GM19463 (cell line): ENCODE data around the gene RNF145.
"Not testable (repeated sequence)": the region's sequence is repeated elsewhere in the genome, so short reads cannot be mapped to it uniquely, and the experiment has no call there.

Source experiments
- ATAC-seq: cut with Tn5 transposase; IDR thresholded peaks from one replicate; pipeline ENCODE4 v1.9.1; 2021; ENCODE audit warnings: mild to moderate bottlenecking, moderate library complexity; ENCODE audit not compliant: unreplicated experiment

The RNF145 gene

DNA sequence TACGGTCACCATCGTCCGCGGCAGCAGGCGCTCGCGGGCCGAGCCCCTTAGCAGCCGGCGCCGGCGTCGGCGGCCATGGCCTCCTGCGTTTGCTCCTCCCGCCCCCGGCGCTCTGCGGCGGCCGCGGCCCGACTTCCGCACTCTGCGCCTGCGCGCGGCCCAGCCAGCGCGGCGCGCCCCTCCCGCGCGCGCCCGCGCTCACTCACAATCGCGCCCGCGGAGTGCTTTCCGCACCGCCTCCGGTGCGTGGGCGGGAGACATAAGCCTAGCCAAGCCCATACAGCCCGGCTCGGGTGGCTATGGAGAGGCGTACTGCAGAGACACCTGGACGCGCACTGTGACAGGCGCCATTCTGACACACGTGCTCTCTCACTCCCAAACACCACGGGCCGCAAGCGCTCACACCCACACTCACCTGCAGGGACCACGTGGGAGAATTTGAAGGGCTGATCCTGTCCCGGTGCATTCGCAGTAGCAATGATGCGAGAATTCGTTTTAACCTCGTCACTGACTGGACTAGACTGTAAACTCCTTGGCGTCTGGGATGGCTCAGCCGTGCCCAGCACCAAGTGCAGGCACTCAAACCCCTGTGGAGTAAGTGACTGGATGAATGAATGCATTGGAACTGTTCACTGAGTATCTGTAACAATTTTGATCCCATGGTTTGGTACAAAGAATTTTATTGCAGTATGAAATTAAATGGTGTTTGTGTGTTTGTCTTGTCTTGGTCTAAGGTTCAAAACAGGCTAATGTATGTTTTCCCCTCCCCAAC, at the start of gene RNF145:
TSS of gene RNF145 (minus strand) at position 116 of the 772 bp plus-strand sequence. CDS start 5,936 bp downstream, outside the sequence.
- ATAC-seq = peak; percentile 73

- ATAC-seq = no peak
Observed at GRCh38 chr5:159258361-159258760, 49.0 kb upstream of the RNF145 start.

DNA sequence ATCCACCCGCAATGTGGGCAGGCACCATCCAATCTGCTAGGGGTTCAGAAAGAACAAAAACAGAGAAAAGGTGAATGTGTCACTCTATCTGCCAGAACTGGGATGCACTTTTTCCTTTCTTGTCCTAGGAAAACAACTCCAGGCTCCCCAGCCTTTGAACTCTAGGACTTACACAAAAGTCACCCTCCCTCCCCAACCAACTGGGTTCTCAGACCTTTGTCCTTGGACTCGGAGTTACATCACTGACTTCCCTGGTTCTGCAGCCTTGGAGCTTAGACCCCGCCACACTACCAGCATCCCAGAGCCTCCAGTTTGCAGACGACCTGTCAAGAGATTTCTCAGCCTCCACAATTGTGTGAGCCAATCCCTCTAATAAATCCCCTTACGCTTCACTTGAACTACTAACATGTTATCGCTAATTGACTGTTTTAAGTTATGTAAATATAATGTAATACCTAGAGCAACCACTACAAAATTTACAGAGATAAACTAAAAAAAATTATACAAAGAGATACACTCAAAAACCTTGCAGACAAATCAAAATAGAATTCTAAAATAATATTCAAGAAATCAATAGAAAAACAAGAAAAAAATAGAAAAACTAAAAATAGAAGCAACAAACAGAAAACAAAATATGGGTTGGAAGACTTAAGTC, 48.4 kb upstream of the RNF145 start:
- no peak for ATAC-seq

- no peak for ATAC-seq
Observed at GRCh38 chr5:159257007-159257406, 47.7 kb upstream of the RNF145 start.

DNA sequence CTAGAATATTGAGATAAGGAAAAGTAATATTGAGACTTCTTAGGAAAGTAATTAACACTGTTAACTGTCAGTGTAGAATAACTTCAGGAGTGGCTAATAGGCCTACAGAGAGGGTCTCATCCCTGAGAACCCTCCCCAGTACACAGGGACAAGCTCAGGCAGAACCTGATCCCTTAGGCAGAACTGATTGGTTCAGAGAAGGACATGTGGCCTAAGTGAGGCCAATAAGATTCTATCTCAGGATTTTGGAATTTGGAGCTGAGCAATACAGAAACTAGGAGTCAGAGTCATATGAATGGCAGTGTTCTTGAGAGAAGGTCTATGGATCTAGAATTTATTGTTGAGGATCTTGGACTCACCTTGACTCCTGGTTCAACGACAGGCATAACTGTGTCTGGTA, 42.8 kb upstream of the RNF145 start:
- no peak for ATAC-seq

DNA sequence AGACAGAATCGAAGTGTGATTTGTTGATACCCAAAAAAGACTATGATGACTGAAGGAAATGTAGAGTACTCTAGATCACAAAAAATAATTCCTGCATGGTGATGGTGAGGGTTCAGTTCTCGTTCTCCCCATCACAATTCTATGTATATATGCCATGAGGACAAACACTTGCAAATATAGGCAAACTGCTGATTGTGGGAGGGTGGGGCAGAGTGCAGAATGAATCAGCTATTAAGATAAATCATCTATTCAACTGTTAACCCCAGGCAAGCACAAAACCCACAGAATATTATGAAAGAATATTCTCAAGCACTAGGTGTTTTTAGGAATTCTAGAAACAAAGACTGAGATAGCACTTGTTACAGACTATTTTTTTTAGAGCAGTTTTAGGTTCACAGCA, 39.8 kb upstream of the RNF145 start:
- ATAC-seq = no peak

DNA sequence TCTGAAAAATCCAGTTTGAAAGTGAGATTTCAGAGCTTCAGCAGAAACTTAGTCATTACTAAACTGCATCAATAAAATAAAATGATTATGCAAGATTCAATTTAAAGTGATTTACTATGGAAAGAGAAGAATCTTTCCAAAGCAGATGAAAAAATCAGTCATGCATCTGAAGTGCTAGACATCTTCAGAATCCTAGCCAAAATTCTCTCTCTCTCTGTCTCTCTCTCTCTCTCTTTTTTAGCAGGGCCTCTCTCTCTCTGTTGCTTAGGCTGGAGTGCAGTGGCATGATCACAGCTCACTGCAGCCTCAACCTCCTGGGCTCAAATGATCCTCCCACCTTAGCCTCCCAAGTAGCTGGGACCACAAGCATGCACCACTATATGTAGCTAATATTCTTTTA, 35.5 kb upstream of the RNF145 start:
- ATAC-seq = no peak

DNA sequence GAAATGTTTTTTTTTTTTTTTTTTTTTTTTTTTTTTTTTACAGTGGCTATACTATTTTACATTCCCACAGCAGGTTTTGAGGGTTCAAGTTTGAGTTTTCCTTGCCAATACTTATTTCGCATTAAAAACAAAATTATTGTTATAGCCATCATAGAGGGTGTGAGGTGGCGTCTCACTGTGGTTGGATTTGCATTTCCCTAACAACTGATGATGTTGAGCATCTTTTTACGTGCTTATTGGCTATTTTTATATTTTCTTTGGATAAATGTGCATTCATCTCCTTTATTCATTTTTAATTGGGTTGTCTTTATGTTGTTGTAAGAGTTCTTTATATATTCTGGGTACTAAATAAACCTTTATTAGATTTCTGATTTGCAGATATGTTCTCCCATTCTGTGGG, 34.8 kb upstream of the RNF145 start:
- ATAC-seq = no peak

- ATAC-seq = no peak
Observed at GRCh38 chr5:159243385-159243784, 34.0 kb upstream of the RNF145 start.

- no peak for ATAC-seq
Observed at GRCh38 chr5:159242656-159243055, 33.3 kb upstream of the RNF145 start.

GRCh38 chr5:159241946-159242552, 32.7 kb upstream of the RNF145 start:
- ATAC-seq = no peak

DNA sequence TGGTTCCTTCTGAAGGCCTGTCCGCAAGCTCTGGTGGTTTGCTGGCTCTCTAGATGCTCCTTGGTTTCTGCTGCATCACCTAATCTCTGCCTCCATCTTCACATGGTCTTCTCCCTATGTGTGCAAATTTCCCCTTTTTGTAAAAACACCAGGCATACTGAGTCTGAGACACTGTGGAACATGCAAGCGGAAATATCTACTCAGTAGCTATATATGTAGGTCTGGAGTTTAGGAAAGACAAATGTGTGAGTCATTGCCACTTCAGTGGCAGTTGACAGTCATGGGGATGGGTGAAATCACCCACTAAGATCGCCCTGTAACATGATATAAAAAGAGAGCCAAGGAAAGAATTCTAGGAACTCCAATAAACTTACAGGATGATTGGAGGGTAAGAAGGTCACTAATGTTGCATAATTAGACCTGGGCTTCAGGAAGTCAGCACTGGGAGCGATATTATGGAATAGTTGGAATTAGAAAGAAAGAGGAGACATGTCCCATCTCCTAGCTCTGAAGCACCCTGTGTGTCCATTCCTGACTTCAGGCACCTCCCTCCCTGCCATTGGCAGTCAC, 31.0 kb upstream of the RNF145 start:
- no peak for ATAC-seq

GRCh38 chr5:159235871-159236520, 26.6 kb upstream of the RNF145 start:
- ATAC-seq = not testable (repeated sequence)

GRCh38 chr5:159231167-159231566, 21.8 kb upstream of the RNF145 start:
- ATAC-seq = no peak

GRCh38 chr5:159230657-159231056, 21.3 kb upstream of the RNF145 start:
- ATAC-seq = no peak

GRCh38 chr5:159228097-159228496, 18.7 kb upstream of the RNF145 start:
- not testable (repeated sequence) for ATAC-seq

GRCh38 chr5:159227452-159227851, 18.1 kb upstream of the RNF145 start:
- no peak for ATAC-seq

GRCh38 chr5:159226451-159226850, 17.1 kb upstream of the RNF145 start:
- no peak for ATAC-seq

- no peak for ATAC-seq
Observed at GRCh38 chr5:159224471-159224870, 15.1 kb upstream of the RNF145 start.

GRCh38 chr5:159223469-159223868, 14.1 kb upstream of the RNF145 start:
- ATAC-seq = no peak

- ATAC-seq = no peak
Observed at GRCh38 chr5:159220206-159220605, 10.9 kb upstream of the RNF145 start.
